ENCODE data around the gene MZF1. TPM values are rescaled to one million over a fixed set of nuclear protein-coding genes. Genes with fewer than 3 reads are reported as not detected.

MZF1 gene
- total RNA-seq, 1 donor from 2014 or later: 77.1 TPM

DNA sequence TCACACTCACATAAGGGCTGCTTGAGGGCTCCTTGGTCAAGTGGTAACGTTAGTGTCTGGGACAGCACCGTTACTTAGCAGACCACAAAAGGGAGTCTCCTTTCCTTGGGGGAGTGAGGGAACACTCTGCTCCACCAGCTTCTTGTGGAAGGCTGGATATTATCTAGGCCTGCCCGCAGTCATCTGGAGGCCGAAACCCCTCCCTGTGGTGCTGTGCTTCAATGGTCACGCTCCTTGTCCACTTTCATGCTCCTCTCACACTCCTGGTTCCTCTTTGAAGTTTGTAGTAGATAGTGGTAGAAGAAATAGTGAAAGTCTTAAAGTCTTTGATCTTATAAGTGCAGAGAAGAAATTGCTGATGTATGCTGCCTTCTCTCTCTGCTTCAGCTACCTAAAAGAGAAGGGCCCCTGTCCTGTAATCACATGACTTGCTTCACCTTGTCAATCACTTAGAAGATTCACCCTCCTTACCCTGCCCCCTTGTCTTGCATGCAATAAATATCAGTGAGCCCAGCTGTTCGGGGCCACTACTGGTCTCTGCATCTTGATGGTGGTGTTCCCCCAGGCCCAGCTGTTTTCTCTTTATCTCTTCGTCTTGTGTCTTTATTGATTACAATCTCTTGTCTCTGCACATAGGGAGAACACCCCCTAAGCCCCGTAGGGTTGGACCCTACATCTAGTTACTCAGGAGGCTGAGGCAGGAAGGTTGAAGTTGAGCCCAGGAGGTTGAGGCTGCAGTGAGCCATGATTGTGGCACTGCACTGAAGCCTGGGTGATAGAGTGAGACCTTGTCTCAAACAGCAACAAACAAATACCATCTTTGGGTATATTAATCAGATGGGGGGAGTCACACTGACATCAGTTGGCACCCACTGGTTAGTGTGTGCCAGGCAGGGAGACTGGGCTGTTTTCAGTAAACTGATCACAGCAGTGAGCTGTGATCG, 11.6 kb upstream of the MZF1 start:
- intact Hi-C loops (cut with DNase I): no loop called here
- Histone ChIP-seq H3K27ac (no peak overlapping the region), H3K4me3 (no peak overlapping the region), H3K27me3 (no peaks in the 10 kb centered on the region), H3K9me3 (no peaks in the 10 kb centered on the region), H3K36me3 (peaks cover 19 to 28% of the 10 kb centered on the region in 2 donors), H3K4me1 (peaks cover 0 to 4% of the 10 kb centered on the region in 2 donors)
- no peak for DNase-seq (ENCODE audit: low spot score in 2 of 2)
- TF ChIP-seq, protein P1, sequence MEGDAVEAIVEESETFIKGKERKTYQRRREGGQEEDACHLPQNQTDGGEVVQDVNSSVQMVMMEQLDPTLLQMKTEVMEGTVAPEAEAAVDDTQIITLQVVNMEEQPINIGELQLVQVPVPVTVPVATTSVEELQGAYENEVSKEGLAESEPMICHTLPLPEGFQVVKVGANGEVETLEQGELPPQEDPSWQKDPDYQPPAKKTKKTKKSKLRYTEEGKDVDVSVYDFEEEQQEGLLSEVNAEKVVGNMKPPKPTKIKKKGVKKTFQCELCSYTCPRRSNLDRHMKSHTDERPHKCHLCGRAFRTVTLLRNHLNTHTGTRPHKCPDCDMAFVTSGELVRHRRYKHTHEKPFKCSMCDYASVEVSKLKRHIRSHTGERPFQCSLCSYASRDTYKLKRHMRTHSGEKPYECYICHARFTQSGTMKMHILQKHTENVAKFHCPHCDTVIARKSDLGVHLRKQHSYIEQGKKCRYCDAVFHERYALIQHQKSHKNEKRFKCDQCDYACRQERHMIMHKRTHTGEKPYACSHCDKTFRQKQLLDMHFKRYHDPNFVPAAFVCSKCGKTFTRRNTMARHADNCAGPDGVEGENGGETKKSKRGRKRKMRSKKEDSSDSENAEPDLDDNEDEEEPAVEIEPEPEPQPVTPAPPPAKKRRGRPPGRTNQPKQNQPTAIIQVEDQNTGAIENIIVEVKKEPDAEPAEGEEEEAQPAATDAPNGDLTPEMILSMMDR (IDR thresholded peaks at IDR 0.05): no peak

- H3K4me3 ChIP-seq: no peak overlapping the region
- DNase-seq (ENCODE audit: low spot score in 2 of 2): peak in 1 of 2 donors; percentile 57
- peaks cover 19 to 28% of the 10 kb centered on the region in 2 donors for H3K36me3 ChIP-seq
Measured at GRCh38 chr19:58582985-58583384, 9.8 kb upstream of the MZF1 start.

DNA sequence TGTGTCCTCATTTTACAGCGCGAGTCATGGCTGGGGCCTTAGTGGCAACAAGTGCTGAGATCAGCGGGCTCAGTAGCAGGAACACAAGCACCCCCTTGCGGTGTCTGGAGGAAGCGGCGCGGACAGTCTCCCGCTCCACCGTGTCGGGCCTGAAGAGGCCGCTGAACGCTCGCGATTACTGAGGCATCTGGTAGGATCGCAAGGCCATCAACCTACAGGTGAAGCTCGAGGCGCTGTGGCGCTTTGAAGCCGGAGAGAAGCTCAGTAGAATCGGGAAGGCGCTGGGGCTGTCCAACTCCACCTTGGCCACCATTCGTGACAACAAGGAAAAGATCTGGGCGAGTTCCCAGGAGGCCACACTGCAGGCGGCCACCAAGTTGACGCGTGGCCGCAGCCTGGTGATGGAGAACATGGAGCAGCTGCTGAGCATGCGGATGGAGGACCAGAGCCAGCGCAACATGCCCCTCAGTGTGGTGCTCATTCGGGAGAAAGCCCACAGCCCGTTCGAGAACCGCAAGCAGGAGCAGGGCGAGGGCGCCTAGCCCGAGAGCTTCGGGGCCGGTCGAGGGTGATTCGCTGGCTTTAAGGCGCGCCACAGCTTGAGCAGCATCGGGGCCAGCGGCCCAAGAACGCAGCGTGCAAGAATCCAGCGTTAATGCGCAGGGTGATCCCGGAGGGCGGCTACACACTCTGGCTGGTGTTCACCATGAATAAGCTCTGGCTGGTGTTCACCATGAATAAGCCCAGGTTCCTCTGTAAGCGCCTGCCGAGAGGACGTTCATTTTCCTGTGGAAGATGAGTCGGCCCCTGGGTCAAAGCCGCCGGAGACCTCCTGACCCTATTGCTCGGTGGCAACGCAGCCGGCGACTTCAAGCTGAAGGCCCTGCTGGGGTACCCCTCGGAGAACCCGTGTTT, 8.3 kb upstream of the MZF1 start:
- peak overlapping the region; percentile 47 to 51 for H3K27ac ChIP-seq
- peaks cover 0 to 8% of the 10 kb centered on the region in 2 donors for H3K4me1 ChIP-seq
- TF ChIP-seq, protein P1 (IDR thresholded peaks at IDR 0.05): peak; percentile 87 to 93 (median 88)
- peaks cover 19 to 28% of the 10 kb centered on the region in 2 donors for H3K36me3 ChIP-seq
- H3K4me3 ChIP-seq: no peak overlapping the region
- no peaks in the 10 kb centered on the region for H3K9me3 ChIP-seq
- no peaks in the 10 kb centered on the region for H3K27me3 ChIP-seq
- peak; percentile 49 to 92 for DNase-seq (ENCODE audit: low spot score in 2 of 2)
- intact Hi-C loops (cut with DNase I): no loop called here

More at GRCh38 chr19:58582985-58583384, 9.8 kb upstream of the MZF1 start:
- no peaks in the 10 kb centered on the region for H3K27me3 ChIP-seq
- TF ChIP-seq, protein P1 (IDR thresholded peaks at IDR 0.05): no peak
- H3K9me3 ChIP-seq: no peaks in the 10 kb centered on the region
- no peak overlapping the region for H3K27ac ChIP-seq
- intact Hi-C loops (cut with DNase I): no loop called here
- peaks cover 0 to 4% of the 10 kb centered on the region in 2 donors for H3K4me1 ChIP-seq

GRCh38 chr19:58579473-58580142, 6.5 kb upstream of the MZF1 start:
- H3K9me3 ChIP-seq: no peaks in the 10 kb centered on the region
- no peak overlapping the region for H3K27ac ChIP-seq
- intact Hi-C loops (cut with DNase I): no loop called here
- H3K4me1 ChIP-seq: peaks cover 0 to 10% of the 10 kb centered on the region in 2 donors
- TF ChIP-seq, protein P1 (IDR thresholded peaks at IDR 0.05): no peak
- H3K27me3 ChIP-seq: no peaks in the 10 kb centered on the region
- DNase-seq (ENCODE audit: low spot score in 2 of 2): peak in 1 of 2 donors; percentile 45
- no peak overlapping the region for H3K4me3 ChIP-seq
- H3K36me3 ChIP-seq: peaks cover 19 to 28% of the 10 kb centered on the region in 2 donors
